ENCODE measurements around the gene ZNF799.
"Not testable (repeated sequence)": the region's sequence is repeated elsewhere in the genome, so short reads cannot be mapped to it uniquely, and the experiment has no call there.

Gene ZNF799

GRCh38 chr19:12400633-12401502 lies at the start of gene ZNF799:
Gene ZNF799 (minus strand): TSS chr19:12401271. CDS start chr19:12401070, 201 bp downstream.
- DNase-seq (ENCODE audit: low read depth): peak; percentile 83

GRCh38 chr19:12450844-12451243 lies 49.8 kb upstream of the ZNF799 start:
- no peak for DNase-seq (ENCODE audit: low read depth)

- DNase-seq (ENCODE audit: low read depth): no peak
Measured at GRCh38 chr19:12448808-12449207, 47.7 kb upstream of the ZNF799 start.

- DNase-seq (ENCODE audit: low read depth): peak; percentile 99
Measured at GRCh38 chr19:12440541-12441316, 39.7 kb upstream of the ZNF799 start, which contains the start of gene ZNF443. Gene ZNF443 (minus strand): TSS chr19:12441021. CDS start chr19:12440914, 107 bp downstream.

GRCh38 chr19:12439686-12440540 lies 38.8 kb upstream of the ZNF799 start:
- peak; percentile 48 for DNase-seq (ENCODE audit: low read depth)

- not testable (repeated sequence) for DNase-seq (ENCODE audit: low read depth)
Measured at GRCh38 chr19:12430726-12431299, 29.7 kb upstream of the ZNF799 start.

GRCh38 chr19:12425888-12426274 lies 24.8 kb upstream of the ZNF799 start:
- DNase-seq (ENCODE audit: low read depth): no peak

- DNase-seq (ENCODE audit: low read depth): no peak
Measured at GRCh38 chr19:12425236-12425887, 24.3 kb upstream of the ZNF799 start.

GRCh38 chr19:12417273-12417672 lies 16.2 kb upstream of the ZNF799 start:
- DNase-seq (ENCODE audit: low read depth): not testable (repeated sequence)

GRCh38 chr19:12411893-12412292 lies 10.8 kb upstream of the ZNF799 start:
- no peak for DNase-seq (ENCODE audit: low read depth)

GRCh38 chr19:12399901-12400632 lies 1.0 kb downstream of the ZNF799 start:
- DNase-seq (ENCODE audit: low read depth): peak; percentile 42

GRCh38 chr19:12391148-12391547 lies 9.9 kb downstream of the ZNF799 start:
- DNase-seq (ENCODE audit: low read depth): not testable (repeated sequence)

- DNase-seq (ENCODE audit: low read depth): not testable (repeated sequence)
Measured at GRCh38 chr19:12386365-12386764, 14.7 kb downstream of the ZNF799 start.

- no peak for DNase-seq (ENCODE audit: low read depth)
Measured at GRCh38 chr19:12380444-12380737, 20.7 kb downstream of the ZNF799 start.

GRCh38 chr19:12379732-12380443 lies 21.2 kb downstream of the ZNF799 start:
- DNase-seq (ENCODE audit: low read depth): no peak

- no peak for DNase-seq (ENCODE audit: low read depth)
Measured at GRCh38 chr19:12374026-12374425, 27.0 kb downstream of the ZNF799 start.

- peak; percentile 83 for DNase-seq (ENCODE audit: low read depth)
Measured at GRCh38 chr19:12365236-12366162, 35.6 kb downstream of the ZNF799 start, which contains the start of gene ZNF442. Gene ZNF442 (minus strand): TSS chr19:12365683. CDS start chr19:12363631, 2,052 bp downstream.

- no peak for DNase-seq (ENCODE audit: low read depth)
Measured at GRCh38 chr19:12364391-12365235, 36.5 kb downstream of the ZNF799 start.
